Lung (tissue), 12 donors: ENCODE results near the gene EMC8. TPM values are rescaled to one million over a fixed set of nuclear protein-coding genes. Genes with fewer than 3 reads are reported as not detected.

Experiments used
- ATAC-seq: fragments of 200-7000 bp; cut with Tn5 transposase; one replicate; pipeline ENCODE4 v1.9.1; 2020; ENCODE audit warnings: moderate number of reproducible peaks; ENCODE audit not compliant: insufficient read depth, low FRiP score
- DNase-seq, 3 donors: peaks; one replicate each; pipeline ENCODE4 v3.0.0-alpha.2; 2013 to 2017
- H3K27ac ChIP-seq, 2 donors: one replicate each; pipeline ENCODE4 v1.5.1; 2013; ENCODE audit warnings: mild to moderate bottlenecking in 2 of 2, moderate library complexity in 2 of 2, control low read depth in 1 of 2, inconsistent platforms in 1 of 2, low read depth in 1 of 2, low read length in 1 of 2
- H3K27me3 ChIP-seq, 3 donors: one replicate each; pipeline ENCODE4 v1.5.1; 2013; ENCODE audit warnings: low read length in 2 of 3; ENCODE audit not compliant: control insufficient read depth in 3 of 3, insufficient read depth in 3 of 3
- H3K36me3 ChIP-seq, 4 donors: one replicate each; pipeline ENCODE4 v1.5.1; 2013; ENCODE audit warnings: low read length in 4 of 4, mild to moderate bottlenecking in 1 of 4, moderate library complexity in 1 of 4; ENCODE audit not compliant: control insufficient read depth in 4 of 4, insufficient read depth in 4 of 4
- H3K4me1 ChIP-seq, 5 donors: one replicate each; pipeline ENCODE4 v1.5.1; 2013; ENCODE audit warnings: low read length in 5 of 5, mild to moderate bottlenecking in 2 of 5, moderate library complexity in 1 of 5; ENCODE audit not compliant: control insufficient read depth in 5 of 5, insufficient read depth in 5 of 5
- H3K4me3 ChIP-seq: one replicate; pipeline ENCODE4 v1.5.1; 2013; ENCODE audit warnings: mild to moderate bottlenecking, control low read depth, moderate library complexity
- H3K9ac ChIP-seq, 2 donors: one replicate each; pipeline ENCODE4 v1.5.1; 2013; ENCODE audit warnings: low read length in 2 of 2, control low read depth in 1 of 2; ENCODE audit not compliant: insufficient read depth in 1 of 2
- H3K9me3 ChIP-seq, 4 donors: one replicate each; pipeline ENCODE4 v1.5.1; 2013; ENCODE audit warnings: low read length in 3 of 4, mild to moderate bottlenecking in 1 of 4, moderate library complexity in 1 of 4; ENCODE audit not compliant: control insufficient read depth in 4 of 4, insufficient read depth in 3 of 4
- CTCF ChIP-seq: IDR thresholded peaks from 2 replicates; pipeline ENCODE4 v1.5.1; 2012; ENCODE audit warnings: mild to moderate bottlenecking; ENCODE audit errors: control extremely low read depth, extremely low read depth
- WGBS, 2 donors: extraction: QIAGEN DNeasy Blood & Tissue Kit; methylation state at CpG; one replicate each; pipeline ENCODE4 v1.1.7; 2013; 5-methylcytosine and 5-hydroxymethylcytosine counted together
- polyA plus RNA-seq, 2 donors: library from polyadenylated mRNA; stranded (reverse); fragments of 200-250 nt; gene quantifications; one replicate each; pipeline ENCODE4 v1.2.1, GENCODE V29; 2013
- total RNA-seq, 2 donors: library from RNA; depleted of rRNA in 1 of 2; stranded (reverse); fragments of >200 nt in 1 of 2; gene quantifications; one replicate each; pipeline ENCODE4 v1.2.1, GENCODE V29; 2014 to 2021
- donor health status: control.
- donor health status: control.
- donor health status: Bipolar disorder and iron deficiency.
- donor health status: healthy.
- donor health status: DM: yes; HTN: yes; CAD: no.

Gene EMC8
- total and polyA plus RNA-seq, 4 donors = 10.5 to 26.8 (median 17.5) TPM

GRCh38 chr16:85826686-85827247 is 27.4 kb upstream of the EMC8 start:
- Histone ChIP-seq H3K36me3 (no peaks in the 10 kb centered on the region), H3K27me3 (peaks cover 0 to 3% (median 0%) of the 10 kb centered on the region in 3 donors), H3K27ac (no peak overlapping the region), H3K4me1 (no peaks in the 10 kb centered on the region), H3K4me3 (no peak overlapping the region), H3K9me3 (no peaks in the 10 kb centered on the region), H3K9ac (no peak overlapping the region)
- DNase-seq = no peak
- ATAC-seq = no peak
- WGBS, 2 donors = 88 to 95% methylated on average over 16 of the region's 16 CpGs
- TF ChIP-seq CTCF = no peak

DNA sequence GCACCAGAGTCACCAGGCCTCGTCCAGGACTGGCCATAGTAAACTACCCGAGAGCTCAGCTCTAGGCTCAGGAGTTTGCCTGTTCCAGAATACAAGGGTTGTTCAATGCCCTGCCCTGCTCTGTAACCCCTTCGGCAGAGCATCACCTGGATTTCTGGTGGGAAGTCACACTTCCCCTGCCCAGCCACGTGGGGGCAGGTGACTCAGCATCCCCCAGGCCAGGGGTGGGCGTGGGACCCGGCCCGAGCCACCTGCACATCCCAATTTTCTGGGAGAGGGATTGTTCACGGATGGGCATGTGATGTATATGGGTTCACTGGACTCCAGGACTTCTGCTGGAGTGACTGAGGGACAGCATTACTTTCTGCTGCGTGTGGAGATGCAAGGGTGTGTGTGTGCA is 26.0 kb upstream of the EMC8 start:
- DNase-seq (no peak), ATAC-seq (no peak)
- WGBS, 2 donors = 69 to 73% methylated on average over 9 of the region's 9 CpGs
- Histone ChIP-seq H3K27ac (no peak overlapping the region), H3K9ac (no peak overlapping the region), H3K4me1 (no peaks in the 10 kb centered on the region), H3K36me3 (no peaks in the 10 kb centered on the region), H3K27me3 (peaks cover 0 to 3% (median 0%) of the 10 kb centered on the region in 3 donors), H3K9me3 (no peaks in the 10 kb centered on the region), H3K4me3 (no peak overlapping the region)
- TF ChIP-seq CTCF = no peak

GRCh38 chr16:85824161-85825135 is 25.1 kb upstream of the EMC8 start:
- TF ChIP-seq CTCF = no peak
- no peak for DNase-seq
- 85 to 86% methylated on average over 20 of the region's 20 CpGs for WGBS, 2 donors

More at GRCh38 chr16:85824161-85825135, 25.1 kb upstream of the EMC8 start:
- Histone ChIP-seq H3K4me3 (no peak overlapping the region), H3K36me3 (no peaks in the 10 kb centered on the region), H3K4me1 (no peaks in the 10 kb centered on the region), H3K9ac (no peak overlapping the region), H3K27ac (no peak overlapping the region), H3K27me3 (peaks cover 0 to 4% (median 0%) of the 10 kb centered on the region in 3 donors), H3K9me3 (no peaks in the 10 kb centered on the region)
- ATAC-seq = no peak
